Esophagus muscularis mucosa (tissue), 3 donors: ENCODE data around the gene TINCR.

Experiments
- CTCF ChIP-seq, 3 experiments: fragments of 200-600 bp in 2 of 3; fragments of 450-650 bp in 1 of 3; sonication (generic) in 2 of 3; IDR thresholded peaks; one replicate each; pipeline ENCODE4 v1.5.1; 2017 to 2019; ENCODE audit warnings: antibody characterized with exemption in 3 of 3, mild to moderate bottlenecking in 2 of 3, moderate library complexity in 1 of 3
- POLR2A ChIP-seq: fragments of 450-650 bp; IDR thresholded peaks from one replicate; pipeline ENCODE4 v1.6.1; 2017; ENCODE audit warnings: antibody characterized with exemption, moderate library complexity, mild to moderate bottlenecking, low read depth
- POLR2AphosphoS5 ChIP-seq, 2 donors: sonication (generic); formaldehyde crosslinking; IDR thresholded peaks; one replicate each; pipeline ENCODE4 v1.6.1; 2017; ENCODE audit warnings: antibody characterized with exemption in 2 of 2

- TF ChIP-seq CTCF (IDR thresholded peaks at IDR 0.05) (no peak), POLR2A (no peak), POLR2AphosphoS5 (IDR thresholded peaks at IDR 0.05) (no peak)
Measured at GRCh38 chr19:5526691-5527090, 41.1 kb downstream of the TINCR start.
